HG03175 (cell line): ENCODE data around the gene DISC1.

Source experiments
- ATAC-seq: cut with Tn5 transposase; IDR thresholded peaks from one replicate; pipeline ENCODE4 v1.9.1; 2021; ENCODE audit warnings: mild to moderate bottlenecking, moderate library complexity; ENCODE audit not compliant: unreplicated experiment

DISC1 gene

DNA sequence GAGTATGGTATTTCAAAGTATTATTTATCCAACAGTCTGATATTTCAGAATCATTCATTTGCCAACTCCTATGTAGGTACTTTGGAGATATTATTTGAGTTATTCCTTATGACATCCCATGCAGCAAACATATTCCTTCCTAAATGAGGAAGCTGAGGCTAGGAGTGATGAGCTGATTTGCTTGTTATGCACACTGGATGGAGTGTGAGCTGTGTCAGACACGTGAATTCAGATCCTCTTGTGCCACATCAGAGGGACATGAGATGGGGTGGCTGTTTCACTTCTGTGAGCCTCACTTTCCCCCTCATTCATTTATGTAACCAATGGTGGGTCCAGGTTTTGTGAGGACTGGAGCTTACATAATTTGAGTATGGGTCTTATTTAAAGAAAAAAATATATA, 215.9 kb downstream of the DISC1 start:
- no peak for ATAC-seq

DNA sequence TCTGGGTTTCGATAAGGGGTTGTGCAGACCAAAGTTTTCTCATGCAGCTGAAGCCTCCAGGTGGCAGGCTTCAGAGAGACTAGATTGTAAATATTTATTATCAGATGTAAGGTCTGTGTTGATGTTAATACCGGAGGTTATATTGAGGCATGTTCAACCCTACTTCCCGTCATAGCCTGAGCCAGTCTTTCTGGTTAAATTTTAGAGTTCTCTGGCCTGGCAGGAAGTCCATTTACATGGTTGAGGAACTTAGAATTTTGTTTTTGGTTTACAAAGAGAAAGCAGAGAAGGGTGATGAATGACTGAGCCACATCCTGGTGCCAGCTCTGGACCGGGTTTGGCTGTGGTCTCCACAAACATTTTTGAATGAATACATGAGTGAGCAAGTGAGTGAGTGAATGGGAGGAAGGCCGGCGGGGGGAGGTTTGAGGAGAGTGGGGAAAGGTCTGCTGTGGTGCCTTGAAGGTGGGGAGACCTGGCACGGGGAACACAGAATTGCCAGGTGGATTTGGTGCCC, 218.5 kb downstream of the DISC1 start:
- ATAC-seq = no peak

DNA sequence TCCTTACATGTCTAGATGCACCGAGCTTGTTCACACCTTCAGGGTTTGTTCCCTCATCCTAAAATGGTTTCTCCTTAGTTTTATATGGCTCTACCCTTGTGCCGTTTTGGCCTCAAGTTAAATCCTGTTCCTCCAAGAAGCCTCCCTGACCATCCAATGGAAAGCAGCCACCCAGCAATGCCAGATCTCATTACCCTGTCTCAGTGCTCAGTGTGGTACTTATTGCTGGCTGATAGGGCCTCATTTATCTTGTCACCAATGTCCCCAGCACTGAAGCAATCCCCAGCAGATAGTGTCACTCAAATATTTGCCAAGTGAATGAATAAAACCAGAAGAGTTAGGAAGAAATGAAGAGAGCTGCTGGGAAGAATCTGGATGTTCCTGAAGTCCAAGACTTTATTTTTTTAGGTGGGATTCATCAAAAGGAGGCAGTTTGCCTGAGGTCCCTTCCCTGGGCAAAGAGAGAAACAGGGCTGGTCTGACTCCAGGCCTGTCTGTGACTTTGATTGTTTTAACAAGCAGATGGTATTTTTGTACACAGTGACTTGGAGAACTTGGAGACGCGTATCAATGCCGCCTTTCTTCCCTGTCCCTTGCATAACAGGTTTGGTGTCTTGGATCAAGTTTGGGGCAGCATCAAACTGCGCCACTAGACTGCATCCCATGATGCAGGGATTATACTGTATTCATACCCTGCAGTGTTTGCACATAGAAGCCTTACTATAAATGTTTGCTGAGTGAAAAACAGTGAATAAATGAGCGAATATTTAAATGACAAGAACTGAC, 221.2 kb downstream of the DISC1 start:
- ATAC-seq = no peak

DNA sequence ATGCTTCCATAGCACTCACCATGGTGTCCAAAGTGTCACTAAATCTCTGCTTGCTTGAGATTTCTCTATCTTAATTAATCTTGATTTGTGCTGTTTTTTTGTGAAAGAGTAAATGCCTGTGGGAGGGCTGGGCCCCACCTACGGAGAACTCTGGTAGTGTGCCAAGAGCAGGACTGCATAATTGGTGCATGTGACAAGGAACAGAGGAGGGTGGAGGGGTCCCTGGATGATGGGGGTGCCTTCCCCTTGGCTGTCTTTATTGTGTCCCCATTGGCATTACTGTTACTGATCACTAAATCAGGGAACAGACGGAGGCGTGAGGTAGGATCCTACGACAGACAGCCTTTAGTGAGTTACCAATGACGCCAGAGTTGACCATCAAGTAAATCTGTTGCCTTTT, 223.4 kb downstream of the DISC1 start:
- no peak for ATAC-seq

DNA sequence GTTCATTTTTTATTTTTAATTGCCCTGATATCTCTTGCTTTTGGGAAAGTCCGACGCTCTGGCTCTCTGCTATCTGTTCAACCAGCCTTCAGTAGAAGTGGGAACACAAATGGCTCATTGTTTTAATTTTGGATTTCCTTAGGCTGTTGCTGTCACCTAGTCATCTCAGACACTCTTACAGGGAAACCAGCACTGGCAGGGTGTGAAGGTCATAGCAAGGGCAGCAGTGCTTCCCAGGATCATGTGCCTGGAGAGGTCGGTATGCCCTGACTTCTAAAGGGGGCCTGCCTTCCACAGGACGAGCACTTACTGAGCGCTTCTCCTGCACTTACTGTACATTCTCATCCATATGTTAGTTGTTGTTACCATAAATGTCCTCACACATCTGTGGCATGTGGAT, 224.2 kb downstream of the DISC1 start:
- ATAC-seq = no peak

DNA sequence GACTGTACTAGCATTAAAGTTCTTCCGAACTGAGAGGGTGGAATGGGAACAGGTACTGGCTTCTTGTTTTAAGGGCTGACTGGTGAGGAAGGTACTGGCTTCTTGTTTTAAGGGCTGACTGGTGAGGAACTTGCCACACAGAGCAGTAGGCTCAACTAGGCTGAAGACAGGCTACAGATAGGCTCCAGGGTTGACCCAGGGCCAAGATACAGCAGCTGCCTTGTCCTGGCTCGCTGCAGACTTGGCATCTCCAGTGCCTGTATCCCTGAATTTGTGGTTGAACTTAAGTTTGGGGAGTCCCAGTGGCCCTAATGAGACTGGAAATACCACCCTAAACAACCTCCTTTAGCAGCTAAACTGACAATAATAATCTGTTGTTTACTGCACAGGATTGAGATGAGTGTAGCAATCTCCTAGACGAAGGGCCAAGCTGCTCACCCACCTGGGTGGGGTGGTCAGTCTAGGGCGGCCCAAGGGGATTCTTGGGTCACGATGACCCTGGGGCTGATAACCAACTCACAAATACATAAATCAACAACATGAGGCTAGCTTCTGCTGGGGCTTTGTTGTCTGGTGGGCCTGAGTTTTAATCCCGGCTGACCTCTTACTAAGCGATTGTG, 227.1 kb downstream of the DISC1 start:
- ATAC-seq = no peak

DNA sequence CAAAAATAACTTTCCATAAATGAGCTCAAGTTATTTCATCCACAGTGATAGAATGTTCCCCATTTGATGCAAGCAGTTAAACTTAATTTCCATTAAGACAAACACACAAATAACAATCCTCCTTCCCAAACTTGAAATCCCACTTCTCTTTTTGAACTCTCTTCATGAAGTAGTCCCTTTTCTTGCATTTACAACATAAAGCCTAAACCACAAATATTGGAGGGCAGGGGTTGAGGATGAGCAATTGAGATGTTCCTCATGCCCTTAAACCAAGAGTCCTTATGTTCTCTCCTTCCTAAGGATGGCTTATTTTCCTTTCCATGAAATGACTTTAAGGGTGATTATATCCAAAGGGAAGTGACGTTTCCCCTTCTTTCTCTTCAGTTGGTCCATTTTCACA, 228.8 kb downstream of the DISC1 start:
- ATAC-seq = no peak

DNA sequence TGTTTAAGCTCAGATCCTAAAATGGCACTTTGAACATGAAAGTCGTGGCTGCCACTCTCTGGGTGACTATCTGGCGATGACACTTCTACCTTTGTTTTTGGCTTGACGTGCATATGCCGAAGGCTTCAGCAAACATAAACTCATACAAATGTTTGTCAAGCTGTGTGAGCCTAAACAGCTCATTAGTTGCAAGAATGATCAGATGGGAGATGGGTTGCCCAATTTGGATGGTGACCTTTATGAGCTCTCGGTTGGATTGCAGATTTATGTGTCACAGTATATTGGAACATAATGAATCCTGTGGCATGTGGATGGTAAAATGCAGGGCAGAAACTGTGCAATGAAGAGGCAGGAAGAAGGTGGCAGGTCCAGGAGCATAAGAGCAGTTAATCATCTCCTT, 229.3 kb downstream of the DISC1 start:
- ATAC-seq = no peak

DNA sequence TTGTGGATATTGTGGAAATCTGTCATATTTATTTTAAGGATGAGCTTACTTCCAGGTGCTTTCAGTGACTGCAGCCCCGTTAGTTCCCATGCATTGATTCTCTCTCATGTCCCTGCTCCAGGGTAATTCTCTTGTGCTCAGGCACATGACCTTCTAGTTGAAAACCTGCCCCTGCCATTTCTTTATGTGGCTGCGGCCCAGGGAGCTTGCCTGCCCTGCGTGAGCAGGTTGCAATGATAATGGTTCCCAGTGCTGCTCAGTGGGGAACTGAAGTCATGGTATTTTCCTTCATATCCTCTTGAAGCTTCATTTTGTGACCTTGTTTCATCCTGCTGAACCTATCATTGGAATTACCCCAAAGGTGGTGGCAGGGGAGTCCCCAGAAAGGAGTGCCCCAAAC, 229.8 kb downstream of the DISC1 start:
- no peak for ATAC-seq

DNA sequence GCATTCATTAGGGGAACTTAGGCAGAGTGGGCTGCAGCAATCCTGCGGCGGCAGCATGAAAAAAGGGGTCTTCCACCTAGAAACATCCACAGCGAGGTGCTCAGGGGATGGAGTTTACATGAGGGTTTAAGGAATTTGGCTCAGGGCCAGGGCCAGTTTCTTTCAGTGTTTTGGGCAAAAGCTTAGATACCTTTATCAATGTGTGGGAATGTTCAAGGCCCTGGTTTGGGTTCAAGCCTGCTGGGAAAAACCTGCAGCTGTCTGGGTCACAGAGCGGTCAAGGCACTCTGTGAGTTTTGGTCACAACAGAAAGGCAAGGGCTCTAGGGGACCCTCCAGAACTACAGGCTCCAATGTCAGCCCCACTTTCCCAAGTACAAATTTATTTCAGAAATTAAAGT, 230.3 kb downstream of the DISC1 start:
- ATAC-seq = no peak

DNA sequence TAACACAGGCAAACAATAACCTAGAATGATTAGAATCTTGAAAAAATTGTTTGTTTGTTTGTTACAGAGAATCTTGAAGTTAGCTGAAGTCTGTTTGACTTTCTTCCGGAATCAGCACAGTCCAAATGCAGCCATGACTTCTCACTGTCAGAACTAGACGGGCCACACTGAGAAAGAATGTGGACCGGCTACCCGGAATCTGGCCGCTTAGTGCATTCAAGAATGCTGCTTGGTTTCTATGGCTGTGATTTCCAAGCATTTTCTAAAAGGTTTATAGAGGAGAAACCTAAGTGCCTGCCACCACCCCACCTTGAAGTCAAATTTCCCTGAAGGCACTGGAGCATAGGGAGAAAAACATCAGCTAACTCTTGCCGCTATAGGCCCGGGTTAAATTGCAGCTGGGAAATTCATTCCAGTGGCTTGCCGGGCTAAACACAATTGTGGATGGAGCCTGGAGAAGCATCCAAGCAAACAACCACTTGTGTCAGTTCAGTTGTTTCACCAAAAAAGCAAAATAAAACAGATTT, 231.1 kb downstream of the DISC1 start:
- ATAC-seq = no peak

DNA sequence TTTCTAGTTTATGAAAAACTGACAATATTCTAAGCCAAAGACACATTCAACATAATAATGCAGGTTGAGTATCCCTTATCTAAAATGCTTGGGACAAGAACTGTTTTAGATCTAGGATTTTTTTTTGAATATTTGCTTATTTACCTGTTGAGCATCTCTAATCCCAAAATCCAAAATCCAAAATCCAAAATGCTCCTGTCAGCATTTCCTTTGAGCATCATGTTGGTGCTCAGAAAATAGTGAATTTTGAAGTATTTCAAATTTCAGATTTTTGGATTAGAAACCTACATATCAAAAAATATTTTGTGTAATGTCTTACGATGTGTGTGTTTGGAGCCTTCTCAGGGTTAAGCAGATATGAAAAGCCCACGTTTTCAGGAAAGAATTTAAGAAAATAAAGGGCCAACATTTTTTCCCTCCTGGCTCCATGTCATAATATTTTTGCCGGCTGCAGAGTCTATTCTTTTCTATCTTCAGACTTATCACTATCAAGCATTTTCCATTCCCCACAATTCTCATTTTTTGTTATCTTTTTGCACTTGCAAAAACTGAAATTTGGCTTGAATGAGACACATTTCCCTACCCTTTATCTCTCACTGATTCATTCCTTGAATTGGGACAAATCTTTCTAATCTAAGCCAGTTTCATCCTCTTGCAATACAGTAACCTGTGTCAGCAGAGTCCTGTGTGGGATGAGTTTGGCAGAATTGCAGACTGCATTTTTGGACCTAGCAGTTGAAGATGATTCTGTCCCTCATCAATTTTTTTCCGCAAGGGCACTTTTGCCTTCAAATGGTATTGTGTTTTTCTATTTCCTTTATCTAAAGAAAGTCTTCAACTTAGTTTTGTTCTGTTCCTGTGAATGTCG, 233.9 kb downstream of the DISC1 start:
- no peak for ATAC-seq

DNA sequence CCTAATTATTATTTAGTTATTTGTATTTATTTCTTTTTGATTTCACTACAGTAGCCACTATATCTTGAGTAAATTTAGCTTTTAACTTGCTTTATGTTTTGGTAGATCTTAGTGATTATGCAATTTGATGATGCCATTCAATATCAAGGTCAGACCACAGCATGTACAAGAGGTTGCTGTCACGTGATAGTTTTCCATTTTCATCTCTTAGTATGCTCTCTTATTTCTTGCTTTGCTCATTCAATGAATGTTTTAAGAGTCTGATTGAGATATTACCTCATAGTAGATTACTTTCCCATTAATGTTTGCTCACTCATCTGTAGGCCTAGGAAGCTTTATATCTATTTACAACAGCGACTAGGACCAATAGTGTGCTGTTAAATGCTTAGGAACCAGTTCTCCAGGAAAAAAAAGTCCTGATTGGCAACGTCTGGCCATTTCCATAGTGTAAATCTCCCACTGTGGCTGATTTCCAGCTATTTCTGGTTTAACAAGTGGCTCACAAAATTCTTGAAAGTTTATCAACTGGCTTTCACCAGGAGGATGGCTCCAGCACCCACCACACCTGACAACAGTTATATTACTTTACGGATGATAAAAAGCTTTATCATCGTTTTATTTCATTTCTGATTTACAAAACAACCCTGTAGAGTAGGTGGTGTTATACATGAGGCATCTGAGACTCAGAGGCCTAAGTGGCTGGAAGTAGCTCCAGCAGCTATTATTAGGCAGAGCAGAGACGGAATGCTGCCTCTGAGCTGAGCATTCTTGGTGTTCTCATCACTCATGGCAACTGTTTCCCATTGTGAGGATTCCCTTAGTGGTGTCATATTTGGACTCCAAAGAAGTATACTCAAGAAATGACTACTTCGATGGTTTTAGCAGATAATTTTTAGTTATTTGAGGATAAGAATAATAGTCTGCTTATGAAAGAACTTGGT, 235.2 kb downstream of the DISC1 start:
- no peak for ATAC-seq

DNA sequence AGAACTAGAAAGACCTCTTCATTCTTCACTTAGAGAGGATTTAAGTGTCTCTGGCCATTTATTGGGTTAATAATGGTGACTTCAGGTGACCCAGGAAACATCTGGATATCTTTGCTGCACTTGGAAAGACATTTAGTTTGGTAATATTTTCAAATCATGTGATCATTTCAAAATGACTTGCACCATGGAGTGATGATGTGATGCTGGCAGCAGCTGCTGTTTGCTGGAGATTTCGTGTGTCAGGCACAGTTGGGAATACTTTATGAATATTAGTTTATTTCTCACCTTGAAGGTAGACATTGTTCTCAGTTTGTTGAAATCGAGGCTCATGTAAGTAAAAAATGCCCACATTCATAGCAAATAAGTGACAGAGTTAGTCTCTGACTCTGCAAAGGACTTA, 236.0 kb downstream of the DISC1 start:
- ATAC-seq = no peak

DNA sequence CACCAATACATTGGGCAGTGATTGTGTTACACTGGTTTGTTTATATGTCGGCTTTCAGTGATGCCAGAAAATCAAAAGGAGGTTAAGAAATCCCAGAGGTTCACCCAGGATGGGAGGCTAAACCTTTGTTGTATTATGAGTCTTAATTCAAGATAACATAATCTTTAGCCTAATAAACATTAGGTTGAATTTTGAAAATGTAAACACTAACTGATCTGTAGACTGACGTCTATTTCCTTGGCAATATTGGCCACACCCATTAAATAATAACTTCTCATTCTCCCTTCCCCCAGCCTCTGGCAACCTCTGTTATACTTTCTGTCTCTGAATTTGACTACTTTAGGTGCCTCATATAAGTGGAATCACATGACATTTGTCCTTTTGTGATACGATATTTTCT, 238.7 kb downstream of the DISC1 start:
- no peak for ATAC-seq

DNA sequence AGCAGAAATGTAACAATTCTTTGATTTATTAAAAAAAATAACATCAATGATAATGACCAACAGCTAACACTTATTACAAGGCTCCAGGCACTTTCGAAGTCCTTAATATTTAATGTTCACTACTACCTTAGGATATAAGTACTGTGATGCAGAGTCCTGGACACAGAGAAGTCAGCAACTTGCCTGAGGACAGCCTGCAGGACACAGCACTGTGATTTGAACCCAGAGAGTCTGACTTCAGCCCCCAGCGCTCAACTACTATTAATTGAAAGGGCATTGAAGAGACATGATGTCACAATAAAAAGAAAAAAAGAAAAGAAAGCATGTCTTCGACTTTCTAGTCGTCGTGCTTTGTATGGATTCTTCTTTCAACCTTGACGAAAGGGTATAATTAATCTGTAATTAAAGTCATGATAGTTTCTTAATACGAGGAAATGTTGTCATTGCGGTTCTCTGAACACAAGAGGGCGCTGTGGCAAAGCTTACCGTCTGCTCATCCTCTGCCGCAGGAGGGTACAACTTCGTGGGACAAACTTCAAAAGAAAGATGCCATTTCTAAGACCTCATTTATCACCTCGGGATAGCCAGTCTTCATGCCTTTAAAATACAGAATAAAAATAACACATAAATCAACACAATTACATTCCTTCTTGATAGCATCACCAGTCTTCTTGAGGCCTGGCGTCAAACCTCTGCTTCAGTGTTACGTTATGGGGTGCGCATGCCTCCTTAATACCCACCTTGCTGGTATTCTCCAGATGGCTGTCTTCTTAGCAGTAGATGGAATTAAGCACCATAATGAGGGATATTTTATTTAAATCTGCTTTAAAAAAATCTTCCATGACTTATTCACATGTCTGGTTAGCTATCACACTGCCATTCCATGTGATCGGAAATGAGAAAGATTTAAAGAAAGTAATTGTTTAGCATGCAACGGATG, 240.1 kb downstream of the DISC1 start:
- no peak for ATAC-seq

DNA sequence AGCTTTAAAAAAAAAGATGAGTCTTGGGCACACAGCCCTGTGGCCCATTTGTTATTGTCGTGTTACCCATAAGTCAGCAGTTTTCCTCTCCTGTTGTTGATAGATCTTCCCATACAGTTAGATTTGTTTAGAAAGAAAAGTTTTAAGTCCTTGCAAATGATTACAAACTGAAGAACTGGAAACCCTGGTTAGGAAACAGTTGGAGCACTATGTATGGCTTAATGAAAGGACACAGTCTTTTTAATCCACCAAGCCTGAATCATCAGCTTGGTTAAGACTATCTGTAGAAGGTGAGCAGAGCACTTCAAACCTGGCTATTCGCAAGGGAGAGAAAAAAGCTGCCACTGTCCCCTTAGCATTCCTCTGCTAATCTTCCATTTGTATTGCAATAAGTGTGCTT, 241.0 kb downstream of the DISC1 start:
- no peak for ATAC-seq

DNA sequence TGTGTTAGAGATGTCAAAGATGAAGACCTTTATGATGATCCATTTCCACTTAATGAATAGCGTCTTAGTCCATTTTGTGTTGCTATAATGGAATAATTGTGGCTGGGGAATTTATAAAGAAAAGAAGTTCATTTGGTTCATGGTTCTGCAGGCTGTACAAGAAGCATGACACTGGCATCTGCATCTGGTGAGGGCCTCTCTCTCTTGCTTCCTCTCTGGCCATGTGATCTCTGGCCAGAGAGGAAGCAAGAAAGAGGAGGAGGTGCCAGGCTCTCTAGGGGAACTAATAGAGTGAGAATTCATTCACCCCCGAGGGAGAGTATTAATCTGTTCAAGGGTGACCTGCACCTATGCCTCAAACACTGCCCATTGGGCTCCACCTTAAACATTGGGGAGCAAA, 242.8 kb downstream of the DISC1 start:
- no peak for ATAC-seq

DNA sequence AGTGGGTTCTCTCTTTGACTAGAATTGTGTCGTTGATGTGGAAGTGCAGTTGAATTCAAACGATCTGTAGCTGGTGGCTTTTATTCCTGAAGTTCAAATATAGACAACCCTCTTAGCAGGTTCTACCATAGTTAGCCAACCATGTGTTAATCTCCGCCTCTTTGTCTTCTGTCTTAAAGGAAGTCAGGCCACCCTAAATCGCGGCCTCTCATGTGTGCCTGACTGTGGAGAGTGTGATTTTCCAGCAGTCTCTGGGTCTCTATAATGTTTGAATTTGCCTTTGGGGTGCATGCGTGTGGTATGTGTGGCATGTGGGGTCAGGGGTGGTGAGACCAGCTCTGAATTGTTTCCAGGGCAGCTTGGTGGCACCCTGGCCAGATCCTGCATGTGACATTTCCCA, 244.9 kb downstream of the DISC1 start:
- no peak for ATAC-seq
